ENCODE measurements around the gene SRMS.
"Not testable (repeated sequence)": the region's sequence is repeated elsewhere in the genome, so short reads cannot be mapped to it uniquely, and the experiment has no call there.

Gene SRMS

GRCh38 chr20:63522091-63522868 is 25.3 kb downstream of the SRMS start:
- no peak for DNase-seq (ENCODE audit: low read depth)

DNA sequence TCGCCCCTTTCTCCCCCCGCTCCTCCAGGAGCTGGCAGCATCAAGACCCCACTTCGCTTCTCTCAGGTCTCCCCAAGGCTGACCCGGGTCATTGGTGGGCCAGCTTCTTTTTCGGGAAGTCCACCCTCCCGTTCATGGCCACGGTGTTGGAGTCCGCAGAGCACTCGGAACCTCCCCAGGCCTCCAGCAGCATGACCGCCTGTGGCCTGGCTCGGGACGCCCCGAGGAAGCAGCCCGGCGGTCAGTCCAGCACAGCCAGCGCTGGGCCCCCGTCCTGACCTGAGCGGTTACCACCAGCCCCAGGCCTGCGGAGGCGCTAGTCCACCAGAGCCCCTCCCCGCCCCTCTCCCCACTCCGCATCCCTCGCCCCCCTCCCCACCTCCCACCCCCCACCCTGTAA is 25.9 kb downstream of the SRMS start:
- no peak for DNase-seq (ENCODE audit: low read depth)

DNA sequence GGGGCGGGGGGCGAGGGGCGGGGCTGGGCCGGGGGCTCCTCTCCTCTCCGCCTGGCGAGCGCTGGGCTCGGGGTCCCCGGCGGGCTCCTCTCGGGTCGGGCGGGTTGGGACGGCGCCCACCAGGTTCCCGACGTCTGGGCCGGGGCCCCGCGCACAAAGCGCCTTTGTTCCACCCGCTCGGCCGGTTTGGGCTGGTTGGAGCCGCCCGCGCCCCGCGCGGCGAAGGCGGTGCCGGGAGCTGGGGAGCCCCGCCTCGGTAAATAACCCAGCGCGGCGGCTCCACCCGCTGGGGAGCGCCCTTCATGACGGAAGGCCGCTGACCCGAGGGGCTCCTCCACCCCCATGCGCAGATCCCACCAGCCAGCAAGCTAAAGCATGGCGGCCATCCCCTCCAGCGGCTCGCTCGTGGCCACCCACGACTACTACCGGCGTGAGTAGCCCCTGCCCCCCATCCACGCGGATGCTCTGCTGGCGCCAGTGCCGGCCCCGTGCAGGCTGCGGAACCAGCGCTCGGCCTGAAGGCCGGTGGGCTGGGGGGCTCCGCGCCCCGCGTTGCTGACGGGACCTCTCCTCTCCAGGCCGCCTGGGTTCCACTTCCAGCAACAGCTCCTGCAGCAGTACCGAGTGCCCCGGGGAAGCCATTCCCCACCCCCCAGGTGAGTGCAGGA is 26.5 kb downstream of the SRMS start:
- peak; percentile 60 for DNase-seq (ENCODE audit: low read depth)

GRCh38 chr20:63520504-63520933 is 27.0 kb downstream of the SRMS start, which contains the start of gene PPDPF:
TSS of gene PPDPF (plus strand) at chr20:63520765. CDS start at chr20:63521309, 544 bp downstream.
- peak; percentile 80 for DNase-seq (ENCODE audit: low read depth)

GRCh38 chr20:63519668-63520503 is 27.7 kb downstream of the SRMS start:
- DNase-seq (ENCODE audit: low read depth), result peak; percentile 56

DNA sequence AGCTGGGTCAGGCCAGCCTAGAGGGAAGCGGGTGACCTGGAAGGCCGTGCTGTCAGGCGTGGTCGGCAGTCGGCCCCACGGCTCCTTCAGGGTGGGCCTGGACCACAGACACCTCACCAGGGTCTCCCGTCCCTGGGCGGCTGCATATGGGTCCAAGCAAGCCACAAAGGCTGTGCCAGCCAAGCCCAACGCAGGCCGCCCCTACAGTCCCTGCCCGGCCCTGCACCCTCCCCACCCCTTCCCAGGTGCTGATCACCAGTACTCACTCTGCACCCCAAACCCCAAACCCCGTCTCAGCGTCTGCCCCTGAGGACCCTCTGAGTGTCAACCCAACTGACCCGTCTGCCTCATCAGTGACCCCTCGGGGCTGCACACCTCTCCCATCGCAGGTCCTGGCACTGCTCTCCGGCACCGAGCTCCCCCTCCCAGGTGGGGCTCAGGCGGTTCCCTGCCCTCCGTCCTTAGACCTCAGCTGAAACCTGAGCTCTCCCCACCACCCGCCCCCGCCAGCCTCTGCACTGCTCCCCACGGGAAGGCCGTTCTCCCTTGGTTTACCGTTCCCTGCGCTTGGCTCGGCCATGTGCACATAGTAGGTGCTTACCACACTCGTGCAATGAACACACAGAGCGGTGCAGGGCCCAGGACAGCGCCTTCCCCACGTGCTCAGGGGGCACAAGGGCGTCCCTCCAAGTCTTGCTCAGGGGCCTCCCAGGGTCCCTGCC is 28.4 kb downstream of the SRMS start:
- no peak for DNase-seq (ENCODE audit: low read depth)

- DNase-seq (ENCODE audit: low read depth), result no peak
Measured at GRCh38 chr20:63518351-63518861, 29.1 kb downstream of the SRMS start.

GRCh38 chr20:63517376-63518309 is 29.9 kb downstream of the SRMS start:
- no peak for DNase-seq (ENCODE audit: low read depth)

GRCh38 chr20:63514520-63514919 is 33.0 kb downstream of the SRMS start:
- DNase-seq (ENCODE audit: low read depth), result not testable (repeated sequence)

- DNase-seq (ENCODE audit: low read depth), result no peak
Measured at GRCh38 chr20:63513207-63513606, 34.3 kb downstream of the SRMS start.

DNA sequence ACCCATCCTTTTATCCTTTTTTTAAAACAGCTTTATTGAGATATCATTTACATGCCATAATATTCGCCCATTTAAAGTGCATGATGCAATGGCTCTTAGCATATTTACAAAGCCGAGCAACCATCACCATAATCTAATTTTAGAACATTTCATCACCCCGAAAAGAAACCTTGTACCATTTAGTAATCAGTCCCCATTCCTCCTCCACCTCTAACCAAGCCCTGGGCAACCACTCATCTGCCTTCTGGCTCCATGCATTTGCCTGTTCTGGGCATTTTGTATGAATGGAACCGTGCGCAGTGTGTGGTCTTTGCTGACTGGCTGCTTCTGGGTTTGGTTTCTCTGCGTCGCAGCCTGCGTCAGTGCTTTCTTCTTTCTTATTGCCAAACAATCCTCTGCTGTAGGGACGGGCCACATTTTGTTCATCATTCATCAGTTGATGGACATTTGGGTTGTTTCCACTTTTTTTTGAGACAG is 38.4 kb downstream of the SRMS start:
- DNase-seq (ENCODE audit: low read depth), result no peak

- DNase-seq (ENCODE audit: low read depth), result no peak
Measured at GRCh38 chr20:63508072-63508768, 39.3 kb downstream of the SRMS start.

- DNase-seq (ENCODE audit: low read depth), result no peak
Measured at GRCh38 chr20:63507083-63507743, 40.3 kb downstream of the SRMS start.

- no peak for DNase-seq (ENCODE audit: low read depth)
Measured at GRCh38 chr20:63505723-63506122, 41.8 kb downstream of the SRMS start.

- DNase-seq (ENCODE audit: low read depth), result no peak
Measured at GRCh38 chr20:63505281-63505680, 42.3 kb downstream of the SRMS start.

DNA sequence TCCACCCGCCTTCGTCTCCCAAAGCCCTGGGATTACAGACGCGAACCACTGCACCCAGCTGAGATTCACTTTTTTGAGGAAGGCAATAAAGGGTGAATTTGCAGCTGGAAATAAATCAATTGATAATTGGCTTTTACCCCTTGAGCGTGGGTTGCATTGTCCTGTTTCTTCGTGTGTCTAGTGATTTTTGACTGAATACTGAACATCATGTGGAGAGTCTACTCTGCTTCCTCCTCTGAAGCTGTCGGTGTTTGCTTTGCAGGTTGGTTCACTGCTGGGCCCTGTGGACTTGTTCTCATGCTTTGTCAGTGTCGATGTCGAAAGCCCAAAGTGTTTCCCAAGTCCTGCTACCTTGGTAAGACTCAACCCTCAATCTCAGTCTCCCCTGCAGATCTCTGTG is 42.9 kb downstream of the SRMS start:
- no peak for DNase-seq (ENCODE audit: low read depth)

GRCh38 chr20:63503524-63503923 is 44.0 kb downstream of the SRMS start:
- no peak for DNase-seq (ENCODE audit: low read depth)

- DNase-seq (ENCODE audit: low read depth), result no peak
Measured at GRCh38 chr20:63502671-63503172, 44.8 kb downstream of the SRMS start.

Data from activated T-helper 1 cell treated with Interleukin-2 at 50 U/mL for 16 hours (primary cell).